ENCODE data around the gene SLFN14.

GRCh38 chr17:35536664-35537171 lies 23.9 kb downstream of the SLFN14 start:
- no peak for TF ChIP-seq POLR2AphosphoS5 (IDR thresholded peaks at IDR 0.05; ENCODE audit: low read depth, low read length)
- TF ChIP-seq POLR2A (IDR thresholded peaks at IDR 0.05; ENCODE audit: low read depth, low read length), result no peak
- no peak for TF ChIP-seq POU2F2 (IDR thresholded peaks at IDR 0.05; ENCODE audit: low read depth, low read length)
- TF ChIP-seq PAX5 (IDR thresholded peaks at IDR 0.05; ENCODE audit: insufficient read depth, low read length, severe bottlenecking), result no peak
- peak; percentile 49; the same call in 1 of the 2 replicates for TF ChIP-seq SPI1 (IDR thresholded peaks at IDR 0.05; ENCODE audit: low read depth, low read length)
- TF ChIP-seq TAF1 (IDR thresholded peaks at IDR 0.05; ENCODE audit: low read depth, low read length), result no peak

Measured in GM12891 (cell line).